K562 (cell line): ENCODE results near the gene ZBTB16. TPM values are rescaled to one million over a fixed set of nuclear protein-coding genes. Genes with fewer than 3 reads are reported as not detected.

ENCODE experiments used
- ARID1B ChIP-seq: fragments of 450-650 bp; IDR thresholded peaks from 2 replicates; pipeline ENCODE4 v1.6.1; 2016; ENCODE audit warnings: antibody characterized with exemption, mild to moderate bottlenecking, inconsistent platforms
- ATF1 ChIP-seq, 2 experiments: fragments of 450-650 bp in 1 of 2; IDR thresholded peaks; 2 replicates each; pipeline ENCODE4 v1.6.1; 2016; ENCODE audit warnings: missing compliant biosample characterization in 1 of 2, missing genetic modification characterization in 1 of 2
- BRD9 ChIP-seq: fragments of 450-650 bp; IDR thresholded peaks from 2 replicates; pipeline ENCODE4 v1.6.1; 2018; ENCODE audit warnings: low read depth; ENCODE audit not compliant: partially characterized antibody
- COPS2 ChIP-seq: fragments of 450-650 bp; conservative IDR thresholded peaks from 2 replicates; pipeline ENCODE4 v1.6.1; 2016; ENCODE audit warnings: mild to moderate bottlenecking, moderate library complexity
- ELF1 ChIP-seq: fragments of 200-800 bp; sonication (Bioruptor generic); IDR thresholded peaks from 2 replicates; pipeline ENCODE4 v1.6.1; 2016; ENCODE audit warnings: missing genetic modification characterization, missing compliant biosample characterization
- ETV1 ChIP-seq: fragments of 450-650 bp; conservative IDR thresholded peaks from 2 replicates; pipeline ENCODE4 v1.6.1; 2016; ENCODE audit warnings: missing genetic modification characterization, control low read depth, low read depth, missing compliant biosample characterization
- FOS ChIP-seq: IDR thresholded peaks from 3 replicates; pipeline ENCODE4 v1.6.1; 2011; ENCODE audit not compliant: insufficient read length; ENCODE audit errors: extremely low read depth
- FOXJ2 ChIP-seq: fragments of 200-800 bp; sonication (Bioruptor generic); IDR thresholded peaks from 2 replicates; pipeline ENCODE4 v1.6.1; 2016; ENCODE audit warnings: missing genetic modification characterization, missing compliant biosample characterization
- GATAD2A ChIP-seq: fragments of 450-650 bp; IDR thresholded peaks from 2 replicates; pipeline ENCODE4 v1.6.1; 2017
- HDAC2 ChIP-seq: fragments of 450-650 bp; IDR thresholded peaks from 2 replicates; pipeline ENCODE4 v1.6.1; 2016; ENCODE audit warnings: mild to moderate bottlenecking
- HMGN3 ChIP-seq: IDR thresholded peaks from 2 replicates; pipeline ENCODE4 v1.6.1; 2011; ENCODE audit warnings: borderline replicate concordance, low read depth, mild to moderate bottlenecking, mixed read lengths, low read length; ENCODE audit not compliant: insufficient read length; ENCODE audit errors: extremely low read depth
- JUND ChIP-seq, 2 experiments: IDR thresholded peaks; 2 replicates in 1 of 2; 3 replicates in 1 of 2; pipeline ENCODE4 v1.6.1; 2011; ENCODE audit warnings: borderline replicate concordance in 2 of 2, low read depth in 2 of 2, low read length in 2 of 2, improper control_type of control experiment in 1 of 2, missing biosample characterization in 1 of 2, missing genetic modification characterization in 1 of 2, missing genetic modification reagents in 1 of 2
- LEF1 ChIP-seq: fragments of 450-650 bp; IDR thresholded peaks from 2 replicates; pipeline ENCODE4 v1.6.1; 2016; ENCODE audit warnings: mild to moderate bottlenecking
- MCM7 ChIP-seq, 2 experiments: fragments of 450-650 bp; IDR thresholded peaks; 2 replicates each; pipeline ENCODE4 v1.6.1; 2016 to 2018
- MEF2D ChIP-seq: conservative IDR thresholded peaks from 2 replicates; pipeline ENCODE4 v1.6.1; 2016; ENCODE audit warnings: low read depth, missing genetic modification characterization, missing compliant biosample characterization
- NCOA2 ChIP-seq, 2 experiments: fragments of 450-650 bp; IDR thresholded peaks; 2 replicates each; pipeline ENCODE4 v1.6.1; 2018; ENCODE audit warnings: mild to moderate bottlenecking in 2 of 2, moderate library complexity in 1 of 2; ENCODE audit not compliant: partially characterized antibody in 2 of 2
- RAD21 ChIP-seq, 2 experiments: fragments of 250-450 bp in 1 of 2; fragments of 450-650 bp in 1 of 2; sonication (Bioruptor Pico) in 1 of 2; formaldehyde crosslinking in 1 of 2; IDR thresholded peaks in 1 of 2; conservative IDR thresholded peaks in 1 of 2; 2 replicates each; pipeline versions ENCODE4 v1.4.0 to v1.8.0; 2020 to 2022; ENCODE audit warnings: mild to moderate bottlenecking in 2 of 2, moderate library complexity in 1 of 2
- SMARCA4 ChIP-seq: fragments of 450-650 bp; IDR thresholded peaks from 2 replicates; pipeline ENCODE4 v1.6.1; 2016
- SMARCC2 ChIP-seq: fragments of 450-650 bp; IDR thresholded peaks from 2 replicates; pipeline ENCODE4 v1.6.1; 2017; ENCODE audit warnings: antibody characterized with exemption, moderate library complexity, mild to moderate bottlenecking, low read depth
- TRIM24 ChIP-seq, 2 experiments: fragments of 450-650 bp; IDR thresholded peaks; 2 replicates each; pipeline ENCODE4 v1.6.1; 2016
- ZNF197 ChIP-seq: fragments of 200-800 bp; sonication (Bioruptor generic); IDR thresholded peaks from 2 replicates; pipeline ENCODE4 v1.6.1; 2016; ENCODE audit warnings: low read depth, missing genetic modification characterization, missing compliant biosample characterization
- ZZZ3 ChIP-seq: fragments of 450-650 bp; IDR thresholded peaks from 2 replicates; pipeline ENCODE4 v1.6.1; 2016; ENCODE audit warnings: antibody characterized with exemption, mild to moderate bottlenecking, moderate library complexity
- polyA plus RNA-seq, 8 experiments: library from polyadenylated mRNA; depleted of rRNA in 4 of 8; stranded (reverse) in 5 of 8; unstranded in 3 of 8; fragments of >200 nt; fragmentation: Nextera tagmentation in 2 of 8; fragmentation: Illumina TruSeq in 1 of 8; extraction: Ambion mirVana in 2 of 8; extraction: Trizol in 1 of 8; gene quantifications; 2 replicates each; pipeline versions ENCODE4 v1.2.1 to v1.2.3, GENCODE V29; 2011 to 2014; ENCODE audit warnings: inconsistent platforms in 1 of 8, missing spikeins in 1 of 8
- total RNA-seq, 7 experiments: library from RNA; depleted of rRNA in 6 of 7; stranded (reverse); fragments of >200 nt in 6 of 7; fragmentation: Illumina TruSeq in 2 of 7; extraction: Trizol in 2 of 7; gene quantifications; 2 replicates each; pipeline versions ENCODE4 v1.2.1 to v1.2.3, GENCODE V29; 2011 to 2021; ENCODE audit warnings: low replicate concordance in 1 of 7
- TF ChIP-seq, protein P1 (sequence below): fragments of 450-650 bp; conservative IDR thresholded peaks from 2 replicates; pipeline ENCODE4 v1.6.1; 2016; ENCODE audit warnings: missing genetic modification characterization, low read depth, mild to moderate bottlenecking, control low read depth, missing compliant biosample characterization
- TF ChIP-seq, protein P2 (sequence below): IDR thresholded peaks from 3 replicates; pipeline ENCODE4 v1.6.1; 2011; ENCODE audit warnings: borderline replicate concordance, mild to moderate bottlenecking; ENCODE audit not compliant: insufficient read length, insufficient read depth
- TF ChIP-seq, protein P3 (sequence below): fragments of 450-650 bp; IDR thresholded peaks from 2 replicates; pipeline ENCODE4 v1.6.1; 2016; ENCODE audit warnings: missing biosample characterization, missing genetic modification characterization

The ZBTB16 gene
- total and polyA plus RNA-seq, 9 of the 15 experiments (the other 6 are each of a cell fraction or from before 2014, with no cell fraction given) = 0.06 to 0.40 (median 0.24) TPM; not detected in 4

DNA sequence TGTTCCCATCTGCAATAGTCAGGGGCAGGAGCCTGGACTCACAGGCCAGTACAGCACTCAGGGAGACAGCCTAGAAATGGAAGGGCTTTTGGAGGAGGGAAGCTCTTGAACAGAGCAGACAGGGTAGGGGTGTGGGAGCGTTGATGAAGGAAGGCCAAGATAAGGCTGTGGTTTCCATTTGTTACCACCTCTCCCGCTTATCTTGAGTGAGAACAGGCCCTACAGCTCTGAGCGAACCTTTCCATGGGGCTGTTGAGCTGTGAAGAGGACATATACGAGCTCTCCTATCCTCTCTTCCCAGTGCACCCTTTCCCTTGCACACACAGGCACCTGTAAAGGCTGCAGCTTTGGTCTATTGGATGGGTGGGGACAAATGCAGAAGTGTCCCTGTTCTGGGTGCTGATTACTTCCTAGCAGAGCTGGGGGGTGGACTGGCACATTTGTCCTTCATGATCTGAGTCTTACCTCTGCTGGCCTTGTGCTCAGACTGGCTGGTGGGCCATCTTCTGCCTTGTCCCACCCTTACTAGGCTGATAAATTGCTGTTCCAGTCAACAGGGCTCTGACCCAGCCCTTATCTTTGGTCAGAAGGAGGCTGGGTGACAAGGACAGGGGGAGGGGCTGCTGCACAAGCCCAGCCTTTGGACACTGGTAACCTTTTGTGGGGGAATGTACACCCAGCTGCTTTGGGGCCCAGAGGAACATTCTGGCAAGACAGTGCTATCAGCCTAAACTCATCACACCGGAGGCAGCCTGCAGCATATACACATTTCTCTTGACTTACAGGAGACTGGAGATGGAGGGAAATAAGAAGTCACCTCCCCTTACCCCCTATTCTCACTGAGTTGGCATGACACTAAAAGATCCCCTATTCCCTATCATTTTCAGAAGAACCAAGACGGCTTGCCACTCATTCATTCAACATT is 156.6 kb downstream of the ZBTB16 start (continued):
- TF ChIP-seq FOS (peak; percentile 10), ELF1 (tag) (peak; percentile 32; the same call in 1 of the 2 replicates), FOXJ2 (no peak; the same call in 1 of the 2 replicates), MCM7 (IDR thresholded peaks at IDR 0.05) (no peak), SMARCC2 (peak; percentile 95), HMGN3 (peak; percentile 59), ATF1 (CRISPR knock-in tag; IDR thresholded peaks at IDR 0.05) (no peak), ATF1 (tag; IDR thresholded peaks at IDR 0.05) (peak; percentile 77), SMARCA4 (peak; percentile 98), BRD9 (peak; percentile 53), LEF1 (peak; percentile 90), COPS2 (no peak), RAD21 (CRISPR knock-in tag; conservative IDR thresholded peaks at IDR 0.05 in 1 of 2, IDR thresholded peaks at IDR 0.05 in 1 of 2) (peak in 1 of 2 experiments; percentile 33; a peak in 2 of 4 replicates), ZNF197 (peak; percentile 93), GATAD2A (0 out of 2 replicates have a peak, but pooled peaks have one; percentile 75), ZZZ3 (no peak), JUND (IDR thresholded peaks at IDR 0.05; ENCODE audit: borderline replicate concordance, low read depth, low read length) (peak; percentile 76), JUND (tag; IDR thresholded peaks at IDR 0.05; ENCODE audit: borderline replicate concordance, low read depth, low read length) (peak; percentile 61; the same call in 1 of the 3 replicates), ARID1B (peak; percentile 99), HDAC2 (peak; percentile 94), MEF2D (peak; percentile 81; the same call in 1 of the 2 replicates), NCOA2 (IDR thresholded peaks at IDR 0.05; ENCODE audit: partially characterized antibody in 2 of 2) (peak in 1 of 2 experiments; percentile 71), TRIM24 (IDR thresholded peaks at IDR 0.05) (peak; percentile 89), ETV1 (tag) (peak; percentile 32)
- TF ChIP-seq, protein P1, sequence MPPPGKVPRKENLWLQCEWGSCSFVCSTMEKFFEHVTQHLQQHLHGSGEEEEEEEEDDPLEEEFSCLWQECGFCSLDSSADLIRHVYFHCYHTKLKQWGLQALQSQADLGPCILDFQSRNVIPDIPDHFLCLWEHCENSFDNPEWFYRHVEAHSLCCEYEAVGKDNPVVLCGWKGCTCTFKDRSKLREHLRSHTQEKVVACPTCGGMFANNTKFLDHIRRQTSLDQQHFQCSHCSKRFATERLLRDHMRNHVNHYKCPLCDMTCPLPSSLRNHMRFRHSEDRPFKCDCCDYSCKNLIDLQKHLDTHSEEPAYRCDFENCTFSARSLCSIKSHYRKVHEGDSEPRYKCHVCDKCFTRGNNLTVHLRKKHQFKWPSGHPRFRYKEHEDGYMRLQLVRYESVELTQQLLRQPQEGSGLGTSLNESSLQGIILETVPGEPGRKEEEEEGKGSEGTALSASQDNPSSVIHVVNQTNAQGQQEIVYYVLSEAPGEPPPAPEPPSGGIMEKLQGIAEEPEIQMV (tag) = no peak
- TF ChIP-seq, protein P2, sequence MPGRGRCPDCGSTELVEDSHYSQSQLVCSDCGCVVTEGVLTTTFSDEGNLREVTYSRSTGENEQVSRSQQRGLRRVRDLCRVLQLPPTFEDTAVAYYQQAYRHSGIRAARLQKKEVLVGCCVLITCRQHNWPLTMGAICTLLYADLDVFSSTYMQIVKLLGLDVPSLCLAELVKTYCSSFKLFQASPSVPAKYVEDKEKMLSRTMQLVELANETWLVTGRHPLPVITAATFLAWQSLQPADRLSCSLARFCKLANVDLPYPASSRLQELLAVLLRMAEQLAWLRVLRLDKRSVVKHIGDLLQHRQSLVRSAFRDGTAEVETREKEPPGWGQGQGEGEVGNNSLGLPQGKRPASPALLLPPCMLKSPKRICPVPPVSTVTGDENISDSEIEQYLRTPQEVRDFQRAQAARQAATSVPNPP = no peak
- TF ChIP-seq, protein P3, sequence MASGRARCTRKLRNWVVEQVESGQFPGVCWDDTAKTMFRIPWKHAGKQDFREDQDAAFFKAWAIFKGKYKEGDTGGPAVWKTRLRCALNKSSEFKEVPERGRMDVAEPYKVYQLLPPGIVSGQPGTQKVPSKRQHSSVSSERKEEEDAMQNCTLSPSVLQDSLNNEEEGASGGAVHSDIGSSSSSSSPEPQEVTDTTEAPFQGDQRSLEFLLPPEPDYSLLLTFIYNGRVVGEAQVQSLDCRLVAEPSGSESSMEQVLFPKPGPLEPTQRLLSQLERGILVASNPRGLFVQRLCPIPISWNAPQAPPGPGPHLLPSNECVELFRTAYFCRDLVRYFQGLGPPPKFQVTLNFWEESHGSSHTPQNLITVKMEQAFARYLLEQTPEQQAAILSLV (tag) = 0 out of 2 replicates have a peak, but pooled peaks have one; percentile 12
